HepG2 (cell line): Measurements from ENCODE around the gene NEGR1. TPM values are rescaled to one million over a fixed set of nuclear protein-coding genes. Genes with fewer than 3 reads are reported as not detected.

Source experiments
- ATAC-seq: fragments of 200-7000 bp; cut with Tn5 transposase; 3 replicates; pipeline ENCODE4 v1.9.1; 2020; ENCODE audit warnings: mild to moderate bottlenecking, moderate library complexity
- BruUV-seq: library from RNA; stranded (reverse); fragments of 400-500 nt; replicated peaks from 2 replicates; lab custom pipeline; 2021; lab: Mats Ljungman, UMichigan
- CTCF ChIA-PET: fragments of 300-600 bp; formaldehyde crosslinking; extraction: SDS; loops from one replicate; lab custom pipeline; 2021; ENCODE audit warnings: low total read pairs, inconsistent platforms, low intra/inter-chr PET ratio; lab: Yijun Ruan, JAX
- POLR2A ChIA-PET: fragments of 350-600 bp; sonication (Branson Sonifier 250); formaldehyde crosslinking; loops from one replicate; lab custom pipeline; 2020; ENCODE audit warnings: antibody characterized with exemption, inconsistent platforms; lab: Yijun Ruan, JAX
- DNase-seq: peaks from one replicate; pipeline ENCODE4 v3.0.0-alpha.2; 2015; ENCODE audit warnings: low spot score
- FAIRE-seq: peaks from 3 replicates; lab custom pipeline; 2011; peaks lifted over from hg19 to GRCh38; lab: Jason Lieb, UNC
- H2AFZ ChIP-seq: one replicate; pipeline ENCODE4 v1.6.1; 2011; ENCODE audit warnings: low read length, inconsistent platforms
- H3K27ac ChIP-seq: fragments of 300-600 bp; 3 replicates; pipeline ENCODE4 v1.8.0; 2011; ENCODE audit warnings: mixed run types, mild to moderate bottlenecking, mixed read lengths, low read length, inconsistent platforms; ENCODE audit not compliant: insufficient read depth; ENCODE audit errors: extremely low read length
- H3K27me3 ChIP-seq, 2 experiments: fragments of 200-600 bp in 1 of 2; 2 replicates in 1 of 2; 3 replicates in 1 of 2; pipeline versions ENCODE4 v1.6.0 to v1.8.0; 2011; ENCODE audit warnings: low read length in 2 of 2, mild to moderate bottlenecking in 2 of 2, moderate library complexity in 2 of 2, inconsistent platforms in 1 of 2; ENCODE audit not compliant: insufficient read depth in 2 of 2, control insufficient read depth in 1 of 2
- H3K36me3 ChIP-seq, 2 experiments: fragments of 200-600 bp in 1 of 2; replicated peaks in 1 of 2; 2 replicates in 1 of 2; 3 replicates in 1 of 2; pipeline versions ENCODE4 v1.5.1 to v1.8.0; 2011; ENCODE audit warnings: low read length in 2 of 2, inconsistent platforms in 1 of 2; ENCODE audit not compliant: insufficient read depth in 2 of 2, control insufficient read depth in 1 of 2
- H3K4me1 ChIP-seq: 2 replicates; pipeline ENCODE4 v1.5.1; 2012; ENCODE audit warnings: low read length, inconsistent platforms; ENCODE audit not compliant: insufficient read depth
- H3K4me2 ChIP-seq: 2 replicates; pipeline ENCODE4 v1.6.0; 2011; ENCODE audit warnings: low read depth, low read length, inconsistent platforms
- H3K4me3 ChIP-seq, 3 experiments: fragments of 200-600 bp in 1 of 3; sonication (generic), shearing (Covaris generic) in 1 of 3; replicated peaks in 1 of 3; 2 replicates each; pipeline ENCODE4 v1.5.1; 2011 to 2016; ENCODE audit warnings: low read length in 3 of 3, inconsistent platforms in 2 of 3, low read depth in 2 of 3, mild to moderate bottlenecking in 2 of 3, control low read depth in 1 of 3, mixed read lengths in 1 of 3; ENCODE audit not compliant: insufficient read depth in 1 of 3
- H3K79me2 ChIP-seq: one replicate; pipeline ENCODE4 v1.6.1; 2011; ENCODE audit warnings: low read length, inconsistent platforms; ENCODE audit not compliant: insufficient read depth
- H3K9ac ChIP-seq: 2 replicates; pipeline ENCODE4 v1.6.0; 2011; ENCODE audit warnings: mild to moderate bottlenecking, low read depth, low read length, inconsistent platforms; ENCODE audit not compliant: insufficient read depth
- H3K9me3 ChIP-seq: 2 replicates; pipeline ENCODE4 v1.5.1; 2012; ENCODE audit warnings: mild to moderate bottlenecking, low read length
- H4K20me1 ChIP-seq: 2 replicates; pipeline ENCODE4 v1.6.0; 2011; ENCODE audit warnings: inconsistent platforms, mild to moderate bottlenecking, low read length, moderate library complexity; ENCODE audit not compliant: insufficient read depth
- AHDC1 ChIP-seq: sonication (generic); formaldehyde crosslinking; IDR thresholded peaks from 2 replicates; pipeline ENCODE4 v1.5.1; 2020; ENCODE audit warnings: mild to moderate bottlenecking, missing genetic modification reagents, borderline replicate concordance
- DMAP1 ChIP-seq: IDR thresholded peaks from 2 replicates; pipeline ENCODE4 v1.6.1; 2016
- KAT7 ChIP-seq: IDR thresholded peaks from 2 replicates; pipeline ENCODE4 v1.6.1; 2018; ENCODE audit warnings: borderline replicate concordance, missing compliant biosample characterization
- MXD1 ChIP-seq: sonication (generic); formaldehyde crosslinking; IDR thresholded peaks from 2 replicates; pipeline ENCODE4 v1.4.0; 2020; ENCODE audit warnings: mild to moderate bottlenecking, missing genetic modification reagents
- NFAT5 ChIP-seq: sonication (generic); formaldehyde crosslinking; IDR thresholded peaks from 2 replicates; pipeline ENCODE4 v1.4.0; 2020; ENCODE audit warnings: missing genetic modification reagents
- PATZ1 ChIP-seq: sonication (generic); formaldehyde crosslinking; IDR thresholded peaks from 2 replicates; pipeline ENCODE4 v1.4.0; 2020; ENCODE audit warnings: missing genetic modification reagents
- POLR2AphosphoS5 ChIP-seq: IDR thresholded peaks from 2 replicates; pipeline ENCODE4 v1.6.1; 2012; ENCODE audit warnings: low read depth, low read length
- SRSF1 ChIP-seq: fragments of 200-400 bp; formaldehyde crosslinking; optimal IDR thresholded peaks from 2 replicates; pipeline ENCODE3; 2017; ENCODE audit warnings: mild to moderate bottlenecking, low read depth, low read length, moderate library complexity
- ZNF614 ChIP-seq: IDR thresholded peaks from 2 replicates; pipeline ENCODE4 v1.6.1; 2018; ENCODE audit warnings: missing biosample characterization, missing genetic modification reagents, inconsistent platforms, borderline replicate concordance
- ZNF713 ChIP-seq: sonication (generic); formaldehyde crosslinking; IDR thresholded peaks from 2 replicates; pipeline ENCODE4 v1.4.0; 2020; ENCODE audit warnings: mild to moderate bottlenecking, missing genetic modification reagents
- WGBS: methylation state at CpG from one replicate; pipeline ENCODE4 v1.1.6; 2017; ENCODE audit warnings: low lambda C conversion rate; 5-methylcytosine and 5-hydroxymethylcytosine counted together
- in situ Hi-C: cut with HindIII; loops from 2 replicates; pipeline ENCODE4 v1.10.0; 2017; ENCODE audit warnings: low pct_unique_long_range_greater_than_20kb; ENCODE audit not compliant: extremely low pct_ligation_motif_present
- intact Hi-C: fragments of 100-400 bp; cut with micrococcal nuclease; formaldehyde crosslinking; loops from one replicate; pipeline ENCODE4 v1.10.0; 2022; ENCODE audit not compliant: unreplicated experiment
- polyA plus RNA-seq, 8 experiments: library from polyadenylated mRNA; depleted of rRNA in 3 of 8; stranded (reverse) in 7 of 8; unstranded in 1 of 8; fragments of >200 nt; fragmentation: Illumina TruSeq in 4 of 8; extraction: Trizol in 4 of 8; gene quantifications; 2 replicates each; pipeline versions ENCODE4 v1.2.1 to v1.2.3, GENCODE V29; 2011 to 2016; ENCODE audit warnings: low read depth in 4 of 8, missing spikeins in 1 of 8, mixed read lengths in 1 of 8; ENCODE audit not compliant: insufficient read depth in 1 of 8
- total RNA-seq, 5 experiments: library from RNA; depleted of rRNA; stranded (reverse); fragments of >200 nt; fragmentation: Illumina TruSeq; extraction: Trizol; gene quantifications; 2 replicates each; pipeline ENCODE4 v1.2.3, GENCODE V29; 2016; ENCODE audit warnings: low read depth in 1 of 5

The NEGR1 gene
- total and polyA plus RNA-seq, 2 of the 13 experiments (the other 11 are each of a cell fraction or from before 2014, with no cell fraction given): not detected

- 1% methylated on average over 6 of the region's 6 CpGs for WGBS
- no peaks in the 10 kb centered on the region for H3K4me1 ChIP-seq
- no peak for ATAC-seq
- H3K4me2 ChIP-seq: no peak overlapping the region
- H4K20me1 ChIP-seq: no peaks in the 10 kb centered on the region
- H3K27me3 ChIP-seq: no peaks in the 10 kb centered on the region
- H2AFZ ChIP-seq: no peak overlapping the region
- in situ Hi-C loops (no loop called here), intact Hi-C loops (no loop called here)
- no peak overlapping the region for H3K9ac ChIP-seq
- no peak for DNase-seq
- no peaks in the 10 kb centered on the region for H3K36me3 ChIP-seq
- no peaks in the 10 kb centered on the region for H3K79me2 ChIP-seq
- no TSS peak for BruUV-seq
- H3K4me3 ChIP-seq: no peak overlapping the region
- FAIRE-seq: no peak
- ChIA-PET CTCF (no interaction called here), POLR2A (no interaction called here)
- H3K9me3 ChIP-seq: no peaks in the 10 kb centered on the region
- H3K27ac ChIP-seq: no peak overlapping the region
- TF ChIP-seq ZNF614 (CRISPR knock-in tag) (no peak), KAT7 (CRISPR knock-in tag) (no peak), SRSF1 (no peak), NFAT5 (CRISPR knock-in tag) (no peak), MXD1 (CRISPR knock-in tag) (no peak), POLR2AphosphoS5 (no peak), DMAP1 (CRISPR knock-in tag) (no peak), AHDC1 (CRISPR knock-in tag) (no peak), ZNF713 (CRISPR knock-in tag) (no peak), PATZ1 (no peak)
Measured at GRCh38 chr1:72009173-72010093, 272.9 kb downstream of the NEGR1 start.
